ENCODE data around the gene CX3CL1. TPM values are rescaled to one million over a fixed set of nuclear protein-coding genes. Genes with fewer than 3 reads are reported as not detected.

Gene CX3CL1
- total and polyA plus RNA-seq, 2 of the 13 experiments (the other 11 are each of a cell fraction or from before 2014, with no cell fraction given), result 57.3 to 60.8 TPM

- TF ChIP-seq, protein P1, sequence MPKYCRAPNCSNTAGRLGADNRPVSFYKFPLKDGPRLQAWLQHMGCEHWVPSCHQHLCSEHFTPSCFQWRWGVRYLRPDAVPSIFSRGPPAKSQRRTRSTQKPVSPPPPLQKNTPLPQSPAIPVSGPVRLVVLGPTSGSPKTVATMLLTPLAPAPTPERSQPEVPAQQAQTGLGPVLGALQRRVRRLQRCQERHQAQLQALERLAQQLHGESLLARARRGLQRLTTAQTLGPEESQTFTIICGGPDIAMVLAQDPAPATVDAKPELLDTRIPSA (CRISPR knock-in tag; IDR thresholded peaks at IDR 0.05; ENCODE audit: borderline replicate concordance), result no peak
- 0 out of 2 replicates have a peak, but pooled peaks have one; percentile 25 for TF ChIP-seq ZMYM3 (CRISPR knock-in tag; IDR thresholded peaks at IDR 0.05)
Observed at GRCh38 chr16:57358527-57359095, 13.7 kb upstream of the CX3CL1 start, which contains the start of gene CCL22 (continued).

GRCh38 chr16:57360321-57360935 lies 11.9 kb upstream of the CX3CL1 start:
- no peak overlapping the region for H3K9ac ChIP-seq (ENCODE audit: insufficient read depth, low read depth, low read length)
- H3K27ac ChIP-seq (ENCODE audit: extremely low read length, insufficient read depth, low read length), result no peak overlapping the region
- no peaks in the 10 kb centered on the region for H4K20me1 ChIP-seq (ENCODE audit: insufficient read depth, low read length)
- H3K4me2 ChIP-seq (ENCODE audit: low read depth, low read length), result no peak overlapping the region
- TF ChIP-seq IRX3 (CRISPR knock-in tag; IDR thresholded peaks at IDR 0.05; ENCODE audit: borderline replicate concordance, low read depth), result no peak
- no peak for TF ChIP-seq TP53 (CRISPR knock-in tag; conservative IDR thresholded peaks at IDR 0.05)
- TF ChIP-seq GMEB2 (CRISPR knock-in tag; IDR thresholded peaks at IDR 0.05; ENCODE audit: low read depth), result no peak
- no peak for TF ChIP-seq ZNF24 (IDR thresholded peaks at IDR 0.05)
- TF ChIP-seq NCOA2 (CRISPR knock-in tag; IDR thresholded peaks at IDR 0.05), result no peak
- intact Hi-C loops (cut with micrococcal nuclease; ENCODE audit: unreplicated experiment), result no loop called here
- ChIA-PET POLR2A (interaction anchor here (1.3 to 2.8 kb wide), 2 partner anchors 12 to 57 kb away, joined by 3 to 19 read pairs; partner anchors contain the start of gene CX3CL1), CTCF (ENCODE audit: low intra/inter-chr PET ratio, low total read pairs) (no interaction called here)
- H3K79me2 ChIP-seq (ENCODE audit: insufficient read depth, low read length), result no peaks in the 10 kb centered on the region
- no peaks in the 10 kb centered on the region for H3K36me3 ChIP-seq (replicated peaks in 1 of 2; ENCODE audit: control insufficient read depth in 1 of 2, insufficient read depth in 2 of 2, low read length in 2 of 2)
- H3K9me3 ChIP-seq (ENCODE audit: low read length), result no peaks in the 10 kb centered on the region
- peaks cover 35% of the 10 kb centered on the region for H3K4me1 ChIP-seq (ENCODE audit: insufficient read depth, low read length)
- H3K27me3 ChIP-seq (ENCODE audit: control insufficient read depth in 1 of 2, insufficient read depth in 2 of 2, low read length in 2 of 2), result peaks cover 1 to 28% of the 10 kb centered on the region in 2 experiments; a peak in 3 of 5 replicates
- H3K4me3 ChIP-seq (replicated peaks in 1 of 3; ENCODE audit: insufficient read depth in 1 of 3, low read depth in 2 of 3, low read length in 3 of 3), result no peak overlapping the region
- ATAC-seq, result no peak; the same call in 2 of the 3 replicates
- no TSS peak for BruUV-seq (replicated peaks)
- no peak for FAIRE-seq
- no peak for DNase-seq (ENCODE audit: low spot score)
- no peak overlapping the region for H2AFZ ChIP-seq (ENCODE audit: low read length)
- in situ Hi-C loops (cut with HindIII; ENCODE audit: extremely low pct_ligation_motif_present, low pct_unique_long_range_greater_than_20kb), result no loop called here
- WGBS (ENCODE audit: low lambda C conversion rate), result 60% methylated on average over 16 of the region's 16 CpGs

All from HepG2 (cell line).